Measurements from ENCODE around the gene HARBI1. TPM values are rescaled to one million over a fixed set of nuclear protein-coding genes. Genes with fewer than 3 reads are reported as not detected.
"Not testable (repeated sequence)": the region's sequence is repeated elsewhere in the genome, so short reads cannot be mapped to it uniquely, and the experiment has no call there.

The HARBI1 gene
- total RNA-seq, 1 donor from 2014 or later: 5.8 TPM

DNA sequence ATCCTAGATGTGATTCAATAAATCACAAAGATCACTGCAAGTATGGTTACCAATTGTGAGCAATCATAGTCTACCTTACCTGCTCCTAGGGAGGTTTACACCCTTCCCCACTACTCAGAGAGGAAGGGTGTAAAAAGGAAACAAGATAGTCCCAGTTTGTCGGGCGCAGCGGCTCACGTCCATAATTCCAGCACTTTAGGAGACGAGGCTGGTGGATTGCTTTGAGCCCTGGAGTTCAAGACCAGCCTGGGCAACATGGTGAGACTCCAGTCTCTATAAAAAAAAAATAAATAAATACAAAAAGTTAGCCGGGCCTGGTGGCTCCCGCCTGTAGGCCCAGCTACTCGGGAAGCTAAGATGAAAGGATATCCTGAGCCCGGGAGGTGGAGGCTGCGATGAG lies 22.2 kb downstream of the HARBI1 start:
- DNase-seq: no peak

DNA sequence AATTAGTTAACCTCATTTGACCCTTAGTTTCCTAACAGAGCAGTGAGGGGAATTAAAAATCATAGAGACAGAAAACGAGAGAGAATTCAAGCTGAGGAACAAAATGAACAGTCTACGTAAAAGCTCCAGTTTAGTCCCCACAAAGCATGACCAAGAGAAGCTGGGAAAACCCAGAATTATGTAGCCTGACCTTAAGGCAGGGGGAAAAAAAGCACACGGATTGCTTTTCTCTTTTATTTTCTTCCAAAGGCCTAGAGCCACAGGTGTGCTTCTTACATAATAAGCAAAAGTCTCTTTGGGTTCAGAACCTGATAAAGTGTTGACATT lies 22.7 kb downstream of the HARBI1 start:
- DNase-seq: no peak

DNA sequence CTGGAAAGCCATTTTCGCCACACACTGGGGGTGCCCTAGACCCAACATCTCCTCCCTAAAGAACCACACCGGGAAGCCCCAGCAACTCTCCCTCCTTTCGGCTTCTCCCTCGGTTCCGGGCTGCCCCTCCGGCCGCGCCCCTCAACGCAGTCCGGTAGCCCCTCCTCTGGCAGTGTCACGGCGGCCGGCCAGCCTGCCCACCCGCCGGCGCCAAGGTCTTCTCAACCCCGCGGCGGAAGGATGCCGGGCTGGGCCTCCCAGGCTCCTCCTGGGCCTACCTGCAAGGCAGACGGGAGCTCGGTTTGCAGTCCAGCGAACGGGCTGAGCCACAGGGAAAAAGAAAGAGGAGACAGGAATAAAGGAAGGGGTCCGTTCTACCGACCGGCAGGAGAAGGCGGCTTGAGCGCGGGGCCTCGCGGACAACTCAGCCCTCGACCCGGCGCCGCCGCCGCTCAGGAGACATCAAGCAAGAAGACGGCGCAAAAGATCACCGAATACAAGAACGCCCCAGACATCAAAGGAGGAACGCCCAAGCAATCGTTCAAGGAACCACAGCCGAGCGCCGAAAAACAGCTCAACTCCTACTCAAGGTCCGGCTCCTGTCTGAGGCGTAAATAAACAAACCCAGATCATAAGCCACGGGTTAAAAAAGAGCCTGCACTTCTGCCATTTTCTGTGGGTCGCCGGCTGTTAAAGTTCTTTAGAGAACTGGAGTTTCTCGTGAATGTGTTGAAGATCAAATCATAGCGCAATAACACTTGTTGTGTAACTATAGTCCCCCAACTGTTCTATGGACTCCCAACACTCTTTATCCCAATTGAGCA lies 23.3 kb downstream of the HARBI1 start, which contains the start of gene AMBRA1:
Gene AMBRA1 (minus strand): TSS at position 474 of the 824 bp plus-strand sequence. CDS start 45,643 bp downstream, outside the sequence.
- peak; percentile 96 for DNase-seq

DNA sequence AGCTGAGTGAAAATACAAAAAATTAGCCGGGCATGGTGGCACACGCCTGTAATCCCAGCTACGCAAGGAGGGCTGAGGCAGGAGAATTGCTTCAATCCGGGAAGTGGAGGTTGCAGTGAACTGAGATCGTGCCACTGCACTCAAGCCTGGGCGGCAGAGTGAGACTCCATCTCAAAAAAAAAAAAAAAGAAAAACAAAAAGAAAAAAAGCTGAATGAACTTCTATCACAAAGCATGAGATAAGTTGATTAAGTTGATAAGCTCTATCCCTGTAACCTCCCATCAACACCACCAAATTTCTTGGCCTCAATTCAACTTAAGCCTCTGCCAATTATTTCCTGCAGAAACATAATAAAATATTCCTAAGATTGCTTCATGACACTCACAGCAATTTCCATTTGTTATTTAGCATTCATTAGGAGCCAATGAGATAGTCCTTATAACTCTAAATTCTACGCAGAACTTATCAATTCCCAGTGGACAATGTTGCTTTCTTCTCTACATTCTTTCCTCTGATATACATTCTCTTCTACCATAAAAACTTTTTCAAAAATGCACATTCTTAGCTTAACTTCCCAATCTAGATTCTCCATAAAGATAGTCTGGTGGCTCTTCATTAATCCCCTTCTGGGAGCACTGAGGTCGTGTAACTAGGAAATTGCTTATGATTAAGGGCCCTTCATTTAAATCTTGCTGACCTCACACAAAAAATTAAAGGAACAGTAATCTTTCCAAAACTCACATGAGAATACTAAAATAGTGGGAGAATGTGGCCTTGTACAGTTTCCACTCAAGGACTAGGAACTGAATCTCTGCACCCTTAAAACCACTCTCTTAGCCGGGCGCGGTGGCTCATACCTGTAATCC lies 26.1 kb downstream of the HARBI1 start:
- peak; percentile 38 for DNase-seq

DNA sequence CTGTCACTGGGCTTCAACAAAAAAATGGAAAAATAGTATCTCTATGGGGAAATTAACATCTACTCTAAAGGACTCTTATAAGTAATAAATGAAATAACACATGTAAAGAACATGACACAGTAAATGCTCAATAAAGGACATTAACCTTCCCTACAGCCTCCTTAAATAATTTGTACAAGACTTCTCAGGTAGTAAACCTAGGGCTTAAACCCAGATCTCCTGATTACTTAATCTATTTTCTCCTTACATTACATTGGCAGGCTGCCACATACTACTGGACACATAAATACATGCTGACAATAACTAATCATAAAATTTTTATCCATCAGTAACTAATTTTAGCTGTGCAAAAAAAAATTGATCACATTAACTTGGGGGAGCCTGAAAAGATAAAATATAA lies 28.1 kb downstream of the HARBI1 start:
- no peak for DNase-seq

DNA sequence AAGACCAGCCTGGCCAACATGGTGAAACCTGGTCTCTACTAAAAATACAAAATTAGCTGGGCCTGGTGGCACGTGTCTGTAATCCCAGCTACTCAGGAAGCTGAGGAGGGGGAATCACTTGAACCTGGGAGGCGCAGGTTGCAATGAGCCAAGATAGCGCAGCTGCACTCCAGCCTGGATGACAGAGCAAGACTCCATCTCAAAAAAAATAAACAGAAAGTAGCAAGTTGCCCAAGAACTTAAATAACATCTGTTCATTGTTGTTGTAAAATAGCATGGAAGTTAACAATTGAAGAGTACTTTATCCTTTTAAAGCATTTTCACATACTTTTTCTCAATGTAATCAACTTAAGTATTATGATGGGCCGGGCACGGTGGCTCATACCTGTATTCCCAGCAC lies 28.9 kb downstream of the HARBI1 start:
- DNase-seq: no peak

DNA sequence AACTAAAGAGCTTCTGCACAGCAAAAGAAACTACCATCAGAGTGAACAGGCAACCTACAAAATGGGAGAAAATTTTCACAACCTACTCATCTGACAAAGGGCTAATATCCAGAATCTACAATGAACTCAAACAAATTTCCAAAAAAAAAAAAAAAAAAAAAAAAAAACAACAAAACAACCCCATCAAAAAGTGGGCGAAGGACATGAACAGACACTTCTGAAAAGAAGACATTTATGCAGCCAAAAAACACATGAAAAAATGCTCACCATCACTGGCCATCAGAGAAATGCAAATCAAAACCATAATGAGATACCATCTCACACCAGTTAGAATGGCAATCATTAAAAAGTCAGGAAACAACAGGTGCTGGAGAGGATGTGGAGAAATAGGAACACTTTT lies 33.5 kb downstream of the HARBI1 start:
- not testable (repeated sequence) for DNase-seq

DNA sequence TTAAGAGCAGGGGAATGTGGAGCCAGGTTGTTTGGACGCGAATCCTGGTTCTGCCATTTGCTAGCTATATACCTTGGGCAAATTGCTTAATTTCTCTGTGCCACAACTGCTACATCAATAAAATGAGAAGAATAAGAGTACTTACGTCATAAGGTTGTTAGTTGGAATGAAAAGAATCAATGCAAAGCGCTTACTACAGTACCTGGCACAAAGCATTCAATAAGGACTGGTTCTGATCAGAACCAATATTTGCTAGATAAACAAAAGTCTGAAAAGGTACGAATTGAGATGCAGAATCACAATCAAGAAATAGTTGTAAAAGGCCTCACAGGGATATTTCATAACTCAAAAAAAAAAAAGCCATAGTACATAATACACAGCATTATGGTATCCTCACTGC lies 34.4 kb downstream of the HARBI1 start:
- no peak for DNase-seq

DNA sequence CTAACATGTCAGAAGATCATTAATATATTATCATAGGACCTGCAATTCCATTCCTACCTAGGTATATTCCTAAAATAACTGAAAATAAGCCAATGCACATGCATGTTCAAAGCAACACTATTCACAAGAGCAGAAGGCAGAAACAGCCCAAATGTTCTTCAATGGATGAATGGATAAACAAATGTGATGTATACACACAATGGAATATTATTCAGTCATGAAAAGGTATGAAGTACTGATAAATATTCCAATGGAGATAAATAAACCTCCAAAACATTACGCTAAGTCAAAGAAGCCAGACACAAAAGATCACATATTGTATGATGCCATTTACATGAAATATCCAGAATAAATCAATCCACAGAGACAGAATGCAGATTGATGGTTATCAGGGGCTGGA lies 40.0 kb downstream of the HARBI1 start:
- no peak for DNase-seq

DNA sequence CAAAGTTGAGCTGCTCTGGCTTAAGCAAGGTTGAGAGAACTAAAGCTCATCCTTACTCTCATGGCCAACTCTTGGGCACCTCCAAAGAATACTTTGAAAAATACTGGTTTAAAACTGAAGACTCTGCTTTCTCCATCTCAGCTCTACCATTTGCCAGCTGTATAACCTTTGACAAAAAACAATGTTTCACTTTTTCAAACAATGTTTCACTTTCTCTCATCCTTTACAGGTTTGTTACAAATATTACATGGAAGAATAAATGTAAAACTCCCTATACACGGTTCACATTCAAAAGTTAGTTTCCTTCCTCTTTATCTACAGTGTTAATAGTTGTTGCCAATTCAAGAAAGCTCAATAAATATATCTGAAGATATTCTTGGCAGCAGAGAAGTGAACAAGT lies 42.4 kb downstream of the HARBI1 start:
- DNase-seq: no peak

DNA sequence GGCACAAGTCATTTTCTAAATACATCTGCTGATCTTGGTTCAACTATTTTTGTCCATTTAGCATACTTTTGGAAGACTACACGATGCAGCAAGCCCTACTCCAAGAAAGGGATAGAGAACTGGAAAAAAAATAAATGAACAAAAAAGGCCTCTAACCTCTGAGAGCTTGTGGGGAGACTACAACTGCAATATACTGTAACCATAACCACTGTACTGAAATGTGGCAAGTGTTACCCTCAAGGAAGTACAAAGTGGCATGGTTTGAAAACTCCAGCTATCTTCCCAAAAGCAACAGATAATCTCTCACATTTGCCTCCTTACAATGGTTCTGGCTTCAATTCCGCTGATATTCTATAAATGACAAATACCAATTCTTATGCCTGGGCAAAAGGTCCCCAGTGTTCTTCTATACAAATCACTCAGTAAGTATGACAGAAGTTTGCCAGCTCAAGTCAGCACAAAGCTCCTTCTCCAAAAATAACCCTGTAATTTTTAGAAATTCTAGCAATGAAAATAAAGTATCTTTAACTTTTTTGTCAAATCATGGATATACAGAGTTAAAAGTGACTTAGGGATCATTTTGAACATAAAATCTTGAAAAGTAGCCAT lies 46.1 kb downstream of the HARBI1 start:
- no peak for DNase-seq

DNA sequence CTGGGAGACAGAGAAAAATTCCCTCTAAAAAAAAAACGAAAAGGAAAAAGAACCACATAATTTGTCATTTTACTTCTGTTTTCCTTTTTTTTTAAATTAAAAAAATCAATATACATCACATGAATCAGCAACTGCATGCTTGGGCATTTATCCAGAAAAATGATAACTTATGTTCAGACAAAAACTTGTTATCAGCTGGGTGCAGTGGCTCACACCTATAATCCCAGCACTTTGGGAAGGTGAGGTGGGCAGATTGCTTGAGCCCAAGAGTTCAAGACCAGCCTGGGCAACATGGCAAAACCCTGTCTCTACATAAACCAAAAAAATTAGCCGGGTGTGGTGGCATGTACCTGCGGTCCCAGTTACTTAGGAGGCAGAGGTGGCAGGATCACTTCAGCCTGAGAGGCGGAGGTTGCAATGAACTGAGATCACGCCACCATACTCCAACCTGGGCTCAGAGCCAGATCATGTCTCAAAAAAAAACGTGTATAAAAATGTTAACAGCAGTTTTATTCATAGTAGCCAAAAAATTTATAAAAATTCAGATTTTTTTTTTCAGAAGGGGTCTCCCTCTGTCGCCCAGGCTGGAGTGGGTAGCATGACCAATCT lies 51.7 kb downstream of the HARBI1 start:
- no peak for DNase-seq

DNA sequence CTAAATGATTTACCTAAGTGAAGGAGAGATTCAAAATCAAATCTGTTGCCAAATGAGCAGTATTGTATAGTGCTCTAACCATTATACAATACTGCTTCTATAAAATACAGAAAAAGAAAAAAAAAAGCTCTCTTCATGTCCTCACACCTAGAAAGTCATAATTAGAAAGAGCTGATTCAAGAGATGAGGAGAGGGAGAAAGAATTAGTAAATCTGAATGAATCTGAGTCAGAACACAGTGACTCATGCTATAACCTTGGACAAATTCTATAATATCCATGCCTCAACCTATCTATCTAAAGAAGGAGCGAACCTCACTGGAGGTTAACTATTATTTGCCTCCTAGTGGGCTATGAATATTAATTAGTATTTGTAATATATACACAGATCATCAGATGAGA lies 52.6 kb downstream of the HARBI1 start:
- DNase-seq: peak; percentile 20

DNA sequence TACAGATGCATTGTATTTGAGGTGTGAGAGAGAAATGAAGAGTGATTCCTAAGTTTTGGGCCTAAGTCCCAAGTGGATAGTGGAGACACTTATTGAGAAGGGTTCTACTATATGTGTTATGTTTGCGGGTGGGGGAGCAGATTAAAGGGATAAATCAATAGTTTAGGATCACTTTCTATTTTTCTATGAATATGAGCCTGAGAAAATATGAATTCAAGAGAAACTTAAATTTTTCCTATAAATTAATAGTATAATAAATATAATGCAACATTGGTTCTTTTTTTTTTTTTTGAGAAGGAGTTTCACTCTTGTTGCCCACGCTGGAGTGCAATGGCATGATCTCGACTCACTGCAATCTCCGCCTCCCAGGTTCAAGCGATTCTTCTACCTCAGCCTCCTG lies 54.5 kb downstream of the HARBI1 start:
- no peak for DNase-seq

DNA sequence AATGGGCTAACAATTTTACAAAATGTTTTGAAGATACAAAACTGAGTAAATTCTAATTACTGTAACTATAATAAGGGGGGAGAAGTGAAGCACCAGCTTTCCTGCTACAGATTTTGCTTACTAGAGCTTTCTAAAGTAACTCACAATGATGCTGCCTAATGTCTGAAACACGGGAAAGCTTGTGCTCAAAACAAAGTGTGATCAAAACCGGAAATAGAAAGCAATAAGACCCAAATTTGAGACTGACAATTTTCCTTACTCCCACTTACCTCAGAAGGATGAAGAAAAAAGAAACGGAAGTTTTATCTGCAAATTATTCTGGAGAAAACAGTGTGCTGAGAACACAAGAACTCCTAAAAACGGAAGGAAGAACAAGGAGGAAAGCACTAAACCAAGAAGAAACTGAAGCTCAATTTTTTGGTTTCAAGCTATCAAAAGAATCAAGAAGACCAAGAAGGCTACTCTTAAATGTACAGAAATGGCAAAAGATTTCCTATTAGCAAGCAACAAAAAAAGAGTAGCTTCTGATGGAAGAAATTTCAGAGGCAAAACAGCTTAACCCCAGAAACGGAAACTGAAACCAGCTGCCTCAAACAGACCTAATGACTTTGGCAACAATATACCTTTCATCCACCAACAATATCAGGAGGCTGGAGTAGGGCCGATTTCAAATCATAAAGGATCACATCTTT lies 56.6 kb downstream of the HARBI1 start:
- peak; percentile 68 for DNase-seq

DNA sequence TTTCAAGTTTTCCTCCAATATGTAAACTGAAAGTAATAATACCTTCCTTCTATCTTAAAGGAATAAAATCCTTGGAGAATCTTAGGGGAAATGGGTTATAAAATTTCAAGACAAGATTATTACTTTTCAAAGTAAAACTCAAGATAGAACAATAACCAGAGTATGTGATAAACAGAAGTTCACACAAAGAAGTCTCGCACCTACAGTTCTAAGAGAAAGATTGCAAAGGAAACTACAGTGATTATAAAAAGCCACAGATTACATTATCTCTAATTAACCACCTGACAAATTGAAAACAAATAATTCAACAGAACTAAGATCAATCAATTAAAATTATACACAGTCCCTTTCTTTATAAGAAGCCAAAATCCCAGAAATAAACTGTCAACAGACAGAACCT lies 57.2 kb downstream of the HARBI1 start:
- DNase-seq: no peak

DNA sequence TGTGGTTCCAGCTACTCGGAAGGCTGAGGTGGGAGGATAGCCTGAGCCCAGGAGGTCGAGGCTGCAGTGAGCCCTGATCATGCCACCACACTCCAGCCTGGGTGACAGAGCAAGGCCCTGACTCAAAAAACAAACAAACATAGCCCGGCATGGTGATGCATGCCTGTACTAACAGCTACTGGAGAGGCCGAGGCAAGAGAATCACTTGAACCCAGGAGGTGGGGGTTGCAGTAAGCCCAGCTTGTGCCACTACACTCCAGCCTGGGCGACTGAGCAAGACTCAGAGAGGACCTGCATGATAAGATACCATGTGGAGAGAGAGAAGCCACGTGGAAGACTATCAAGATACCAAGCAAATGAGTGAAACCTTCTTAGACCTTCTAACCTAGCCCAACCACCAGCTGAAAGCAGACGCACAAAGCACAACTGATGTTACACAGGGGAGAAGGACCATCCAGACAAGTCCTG lies 59.3 kb downstream of the HARBI1 start:
- DNase-seq: peak; percentile 19

DNA sequence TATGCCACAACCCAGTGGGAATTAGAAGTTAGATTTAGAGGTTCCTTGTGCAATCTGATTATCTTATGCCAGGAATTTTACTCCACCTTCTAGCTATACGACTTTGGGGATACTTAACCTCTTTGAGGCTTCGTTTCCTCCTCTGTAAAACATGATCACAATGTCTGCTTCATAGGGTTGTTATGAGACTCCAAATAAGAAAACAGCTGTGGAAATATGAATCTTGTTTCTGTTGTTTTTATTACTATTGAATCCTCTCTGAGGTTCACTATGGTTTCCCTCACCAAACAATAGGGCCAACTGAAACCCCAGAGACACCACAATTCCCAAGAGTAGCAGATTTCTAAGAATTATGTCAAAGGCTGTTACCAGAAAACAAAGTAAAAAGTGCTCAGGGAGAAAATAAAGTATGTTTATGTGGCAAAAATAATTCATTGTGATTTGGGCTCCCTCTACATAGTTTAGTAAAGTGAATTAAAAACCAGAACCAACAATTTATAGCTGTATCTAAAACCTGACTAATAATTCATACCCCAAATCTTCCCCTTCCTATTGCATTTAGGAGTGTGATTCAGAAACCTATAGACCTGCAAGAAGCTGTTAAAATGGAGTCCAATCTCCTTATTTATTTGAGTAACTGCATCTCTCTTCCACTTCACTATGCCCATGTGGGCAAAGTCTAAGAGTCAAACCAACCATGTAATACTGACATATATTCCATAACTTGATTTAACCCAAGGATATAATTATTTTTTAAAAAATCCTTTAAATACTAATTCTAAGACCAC lies 61.6 kb downstream of the HARBI1 start:
- peak; percentile 53 for DNase-seq

DNA sequence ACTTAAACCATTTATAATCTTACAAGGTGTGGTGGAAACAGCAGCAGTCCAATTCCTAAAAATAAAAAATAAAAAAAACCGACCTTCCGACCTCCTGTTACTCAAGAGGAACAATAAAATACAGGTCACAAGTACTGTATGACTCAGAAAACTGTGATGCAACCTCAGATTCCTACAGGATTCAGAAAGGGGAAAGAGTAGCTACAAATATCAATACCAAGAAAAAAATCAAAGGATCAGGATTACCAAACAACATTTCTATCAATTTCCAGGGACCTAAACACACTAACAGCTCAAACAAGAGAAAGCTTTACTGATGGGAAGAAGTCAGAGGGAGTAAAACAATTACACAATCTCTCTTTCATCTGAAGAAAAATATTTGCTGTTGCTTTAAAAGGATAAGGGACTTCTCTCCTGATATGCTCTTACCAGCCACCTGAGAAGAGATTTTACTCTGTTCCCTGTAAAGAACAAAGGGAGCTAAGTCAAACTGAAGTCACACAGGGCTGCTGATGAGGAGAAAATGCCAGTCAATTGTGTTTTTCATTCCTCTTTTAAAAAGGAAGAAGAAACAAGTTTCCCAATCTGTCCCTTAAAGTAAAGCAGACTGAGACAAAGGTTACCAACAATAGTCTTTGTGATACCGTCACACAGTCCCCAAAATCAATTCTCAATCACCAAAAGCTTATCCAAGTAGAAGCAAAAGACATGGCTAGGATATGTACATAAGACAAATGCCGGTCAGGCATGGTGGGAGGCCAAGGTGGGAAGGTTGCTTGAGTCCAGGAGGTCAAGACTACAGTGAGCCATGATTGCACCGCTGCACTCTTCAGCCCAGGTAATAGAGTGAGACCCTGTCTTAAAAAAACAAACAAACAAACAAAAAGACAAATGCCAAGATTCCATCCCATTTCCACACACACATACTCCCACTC lies 62.5 kb downstream of the HARBI1 start:
- peak; percentile 83 for DNase-seq

DNA sequence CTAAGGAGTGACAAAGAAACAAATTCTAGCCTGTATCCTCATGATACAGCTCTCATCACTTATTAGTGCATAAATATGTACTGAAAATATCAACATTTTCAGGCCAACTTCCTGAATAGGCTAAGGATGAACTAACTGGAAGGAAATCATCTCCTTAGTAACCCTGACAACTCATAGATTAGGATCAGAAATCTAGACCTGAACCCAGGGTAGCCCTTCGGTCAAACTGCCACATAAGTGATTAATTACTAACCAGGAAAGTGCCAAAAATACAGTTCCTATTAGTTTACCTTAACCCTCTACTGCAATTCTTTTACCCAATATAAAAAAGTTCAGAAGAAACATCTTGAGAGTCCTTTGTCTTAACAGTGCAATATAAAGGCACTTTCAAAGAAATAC lies 63.2 kb downstream of the HARBI1 start:
- DNase-seq: peak; percentile 73
